Suppressor macrophage treated with lipopolysaccharide for 4 hours (primary cell): ENCODE measurements around the gene FITM1.
A peak's percentile ranks its signal among the peaks of the same experiment; 100 is the strongest.
"Not testable (repeated sequence)": the region's sequence is repeated elsewhere in the genome, so short reads cannot be mapped to it uniquely, and the experiment has no call there.

Source experiments
- DNase-seq: peaks from one replicate; pipeline ENCODE4 v3.0.0-alpha.2; 2020

Gene FITM1

GRCh38 chr14:24098927-24099813, 31.3 kb upstream of the FITM1 start:
- no peak for DNase-seq

- peak; percentile 32 for DNase-seq
Measured at GRCh38 chr14:24100197-24100981, 30.1 kb upstream of the FITM1 start.

- DNase-seq = no peak
Measured at GRCh38 chr14:24100982-24101494, 29.4 kb upstream of the FITM1 start.

- no peak for DNase-seq
Measured at GRCh38 chr14:24102357-24103048, 28.0 kb upstream of the FITM1 start.

GRCh38 chr14:24103451-24103850, 27.0 kb upstream of the FITM1 start:
- no peak for DNase-seq

GRCh38 chr14:24105609-24106239, 24.7 kb upstream of the FITM1 start:
- DNase-seq = not testable (repeated sequence)

- no peak for DNase-seq
Measured at GRCh38 chr14:24106672-24107271, 23.7 kb upstream of the FITM1 start.

- DNase-seq = no peak
Measured at GRCh38 chr14:24108336-24108874, 22.1 kb upstream of the FITM1 start.

- DNase-seq = no peak
Measured at GRCh38 chr14:24110060-24110459, 20.4 kb upstream of the FITM1 start.

- DNase-seq = no peak
Measured at GRCh38 chr14:24110523-24110922, 19.9 kb upstream of the FITM1 start.

GRCh38 chr14:24113379-24113800, 17.1 kb upstream of the FITM1 start:
- no peak for DNase-seq

GRCh38 chr14:24113801-24114531, 16.5 kb upstream of the FITM1 start:
- peak; percentile 95 for DNase-seq

- peak; percentile 100 for DNase-seq
Measured at GRCh38 chr14:24114532-24115421, 15.7 kb upstream of the FITM1 start, which contains the start of the genes DCAF11 and NRL. TSS of gene DCAF11 (plus strand) at chr14:24114777. CDS start at chr14:24115595, 818 bp downstream. TSS of gene NRL (minus strand) at chr14:24114949. CDS start at chr14:24082848, 32,101 bp downstream.

GRCh38 chr14:24115422-24116127, 14.9 kb upstream of the FITM1 start:
- DNase-seq = no peak

- no peak for DNase-seq
Measured at GRCh38 chr14:24116128-24116814, 14.2 kb upstream of the FITM1 start.

- DNase-seq = no peak
Measured at GRCh38 chr14:24117179-24117578, 13.3 kb upstream of the FITM1 start.

- no peak for DNase-seq
Measured at GRCh38 chr14:24119691-24120090, 10.8 kb upstream of the FITM1 start.

GRCh38 chr14:24121210-24121609, 9.2 kb upstream of the FITM1 start:
- DNase-seq = no peak
